IMR-90 (cell line): ENCODE data around the gene ANKRD6. TPM values are rescaled to one million over a fixed set of nuclear protein-coding genes. Genes with fewer than 3 reads are reported as not detected.

ENCODE experiments used
- ATAC-seq: fragments of 200-7000 bp; cut with Tn5 transposase; 2 replicates; pipeline ENCODE4 v1.9.1; 2020; ENCODE audit warnings: low read depth, mild to moderate bottlenecking, moderate library complexity
- BruUV-seq: library from RNA; stranded (reverse); fragments of 400-500 nt; replicated peaks from 2 replicates; lab custom pipeline; 2021; lab: Mats Ljungman, UMichigan
- CTCF ChIA-PET: fragments of 300-600 bp; formaldehyde crosslinking; extraction: SDS; loops from one replicate; lab custom pipeline; 2021; ENCODE audit warnings: antibody characterized with exemption; lab: Yijun Ruan, JAX
- POLR2A ChIA-PET: fragments of 300-600 bp; sonication (Branson Sonifier 250); formaldehyde crosslinking; loops from one replicate; lab custom pipeline; 2022; ENCODE audit warnings: antibody characterized with exemption; ENCODE audit not compliant: unreplicated experiment; lab: Charles Lee
- DNase-seq: peaks from one replicate; pipeline ENCODE4 v3.0.0; 2013
- H2AFZ ChIP-seq: replicated peaks from 2 replicates; pipeline ENCODE3; 2013; ENCODE audit warnings: low read length, mild to moderate bottlenecking; ENCODE audit not compliant: poor library complexity
- H2AK5ac ChIP-seq: 2 replicates; pipeline ENCODE4 v1.6.1; 2013; ENCODE audit warnings: low read depth, low read length, inconsistent platforms
- H2AK9ac ChIP-seq: replicated peaks from 2 replicates; pipeline ENCODE3; 2013; ENCODE audit warnings: mild to moderate bottlenecking, low read depth, low read length, moderate library complexity; ENCODE audit not compliant: poor library complexity
- H2BK120ac ChIP-seq: 2 replicates; pipeline ENCODE4 v1.6.1; 2013; ENCODE audit warnings: low read depth, low read length, inconsistent platforms
- H2BK15ac ChIP-seq: 3 replicates; pipeline ENCODE4 v1.6.1; 2013; ENCODE audit warnings: low read depth, low read length, inconsistent platforms
- H2BK20ac ChIP-seq: 2 replicates; pipeline ENCODE4 v1.6.1; 2013; ENCODE audit warnings: low read depth, mild to moderate bottlenecking, inconsistent platforms, low read length, moderate library complexity
- H2BK5ac ChIP-seq: 2 replicates; pipeline ENCODE4 v1.6.1; 2013; ENCODE audit warnings: mild to moderate bottlenecking, low read depth, low read length, inconsistent platforms; ENCODE audit not compliant: poor library complexity, severe bottlenecking
- H3K14ac ChIP-seq: replicated peaks from 2 replicates; pipeline ENCODE4 v1.6.1; 2013; ENCODE audit warnings: low read depth, low read length, inconsistent platforms
- H3K18ac ChIP-seq: 2 replicates; pipeline ENCODE4 v1.6.1; 2013; ENCODE audit warnings: low read depth, low read length, control low read depth
- H3K23ac ChIP-seq: 2 replicates; pipeline ENCODE4 v1.6.1; 2013; ENCODE audit warnings: low read depth, low read length, inconsistent platforms
- H3K27ac ChIP-seq: 2 replicates; pipeline ENCODE4 v1.5.1; 2013; ENCODE audit warnings: mild to moderate bottlenecking, control low read depth, low read length; ENCODE audit not compliant: insufficient read depth
- H3K27me3 ChIP-seq: 2 replicates; pipeline ENCODE4 v1.6.1; 2013; ENCODE audit warnings: low read length; ENCODE audit not compliant: control insufficient read depth, insufficient read depth
- H3K36me3 ChIP-seq: 2 replicates; pipeline ENCODE4 v1.6.1; 2013; ENCODE audit warnings: low read length, mixed read lengths; ENCODE audit not compliant: control insufficient read depth, insufficient read depth
- H3K4ac ChIP-seq: 2 replicates; pipeline ENCODE4 v1.6.1; 2013; ENCODE audit warnings: low read depth, low read length, inconsistent platforms
- H3K4me1 ChIP-seq: 2 replicates; pipeline ENCODE4 v1.6.1; 2013; ENCODE audit warnings: low read length, mixed read lengths; ENCODE audit not compliant: control insufficient read depth, insufficient read depth
- H3K4me2 ChIP-seq: 2 replicates; pipeline ENCODE4 v1.6.1; 2013; ENCODE audit warnings: low read depth, mild to moderate bottlenecking, control low read depth, low read length, moderate library complexity
- H3K4me3 ChIP-seq: 2 replicates; pipeline ENCODE4 v1.5.1; 2013; ENCODE audit warnings: low read depth, mild to moderate bottlenecking, control low read depth, low read length, moderate library complexity; ENCODE audit not compliant: insufficient read depth
- H3K56ac ChIP-seq: 2 replicates; pipeline ENCODE4 v1.6.1; 2013; ENCODE audit warnings: low read length, inconsistent platforms; ENCODE audit not compliant: insufficient read depth; ENCODE audit errors: extremely low read depth
- H3K79me1 ChIP-seq, 2 experiments: 2 replicates each; pipeline ENCODE4 v1.6.1; 2013; ENCODE audit warnings: low read length in 2 of 2, inconsistent platforms in 1 of 2, low read depth in 1 of 2
- H3K9ac ChIP-seq: 2 replicates; pipeline ENCODE4 v1.6.1; 2013; ENCODE audit warnings: low read depth, low read length, control low read depth
- H3K9me1 ChIP-seq: 2 replicates; pipeline ENCODE4 v1.6.1; 2013; ENCODE audit warnings: low read length, inconsistent platforms; ENCODE audit not compliant: insufficient read depth
- H3K9me3 ChIP-seq: 2 replicates; pipeline ENCODE4 v1.6.1; 2013; ENCODE audit warnings: low read length; ENCODE audit not compliant: control insufficient read depth, insufficient read depth
- H4K20me1 ChIP-seq: 2 replicates; pipeline ENCODE4 v1.6.1; 2013; ENCODE audit warnings: low read length, inconsistent platforms; ENCODE audit not compliant: insufficient read depth
- H4K5ac ChIP-seq: 2 replicates; pipeline ENCODE4 v1.6.1; 2013; ENCODE audit warnings: mild to moderate bottlenecking, low read depth, low read length, control low read depth
- H4K8ac ChIP-seq, 2 experiments: 2 replicates each; pipeline ENCODE4 v1.6.1; 2013; ENCODE audit warnings: low read depth in 2 of 2, low read length in 2 of 2, control low read depth in 1 of 2, inconsistent platforms in 1 of 2
- H4K91ac ChIP-seq: 2 replicates; pipeline ENCODE4 v1.6.1; 2013; ENCODE audit warnings: low read depth, low read length, inconsistent platforms; ENCODE audit not compliant: insufficient read depth
- BHLHE40 ChIP-seq: fragments of 150-350 bp; IDR thresholded peaks from 2 replicates; pipeline ENCODE4 v1.6.1; 2016; ENCODE audit warnings: mild to moderate bottlenecking, low read depth, low read length
- CEBPB ChIP-seq: IDR thresholded peaks from 2 replicates; pipeline ENCODE4 v1.6.1; 2012; ENCODE audit warnings: low read depth, low read length, improper control_type of control experiment
- CHD1 ChIP-seq: IDR thresholded peaks from 2 replicates; pipeline ENCODE4 v1.6.1; 2012; ENCODE audit warnings: low read depth, low read length, improper control_type of control experiment
- CTCF ChIP-seq: conservative IDR thresholded peaks from 2 replicates; pipeline ENCODE4 v1.5.1; 2012; ENCODE audit warnings: mild to moderate bottlenecking, low read depth, low read length, improper control_type of control experiment
- ELK1 ChIP-seq: fragments of 150-350 bp; IDR thresholded peaks from 2 replicates; pipeline ENCODE4 v1.6.1; 2016; ENCODE audit warnings: low read depth, mild to moderate bottlenecking, low read length, moderate library complexity, borderline replicate concordance
- FOS ChIP-seq: fragments of 150-350 bp; IDR thresholded peaks from 2 replicates; pipeline ENCODE4 v1.6.1; 2016; ENCODE audit warnings: low read depth, low read length
- MAFK ChIP-seq: IDR thresholded peaks from 2 replicates; pipeline ENCODE4 v1.6.1; 2012; ENCODE audit warnings: low read depth, low read length, improper control_type of control experiment
- MAZ ChIP-seq: IDR thresholded peaks from 2 replicates; pipeline ENCODE4 v1.6.1; 2012; ENCODE audit warnings: low read depth, mild to moderate bottlenecking, low read length, improper control_type of control experiment, moderate library complexity, borderline replicate concordance
- MXI1 ChIP-seq: IDR thresholded peaks from 2 replicates; pipeline ENCODE4 v1.6.1; 2012; ENCODE audit warnings: low read depth, mild to moderate bottlenecking, low read length, moderate library complexity, borderline replicate concordance
- NFE2L2 ChIP-seq: fragments of 150-350 bp; IDR thresholded peaks from 2 replicates; pipeline ENCODE4 v1.6.1; 2016; ENCODE audit warnings: low read depth, mild to moderate bottlenecking, low read length
- POLR2A ChIP-seq: IDR thresholded peaks from 2 replicates; pipeline ENCODE4 v1.6.1; 2012; ENCODE audit warnings: mild to moderate bottlenecking, low read depth, low read length
- RAD21 ChIP-seq: IDR thresholded peaks from 2 replicates; pipeline ENCODE4 v1.6.1; 2012; ENCODE audit warnings: low read length, improper control_type of control experiment
- RCOR1 ChIP-seq: IDR thresholded peaks from 2 replicates; pipeline ENCODE4 v1.6.1; 2012; ENCODE audit warnings: mild to moderate bottlenecking, low read length, improper control_type of control experiment; ENCODE audit not compliant: insufficient replicate concordance
- RFX5 ChIP-seq: IDR thresholded peaks from 2 replicates; pipeline ENCODE4 v1.8.0; 2012; ENCODE audit warnings: low read depth, mild to moderate bottlenecking, low read length, moderate library complexity
- SMC3 ChIP-seq: fragments of 150-350 bp; IDR thresholded peaks from 2 replicates; pipeline ENCODE4 v1.6.1; 2016; ENCODE audit warnings: low read depth, mild to moderate bottlenecking, antibody characterized with exemption, low read length, moderate library complexity
- USF2 ChIP-seq: fragments of 150-350 bp; IDR thresholded peaks from 2 replicates; pipeline ENCODE4 v1.6.1; 2017; ENCODE audit warnings: mild to moderate bottlenecking, antibody characterized with exemption, low read length, low read depth
- WGBS, 2 experiments: methylation state at CpG; one replicate each; pipeline versions ENCODE4 v1.1.5 to v1.1.7; 2013; ENCODE audit warnings: missing lambda C conversion rate in 2 of 2; ENCODE audit not compliant: insufficient read length in 1 of 2; ENCODE audit errors: extremely low coverage in 2 of 2; 5-methylcytosine and 5-hydroxymethylcytosine counted together
- dilution Hi-C: fragments of 300-500 bp; cut with HindIII; formaldehyde crosslinking; loops from one replicate; pipeline ENCODE4 v1.14.3; 2018; ENCODE audit warnings: low sequenced_read_pairs; ENCODE audit not compliant: unreplicated experiment
- in situ Hi-C: fragments of 300-500 bp; cut with MboI; formaldehyde crosslinking; loops from 3 replicates; pipeline ENCODE4 v1.14.3; 2019; ENCODE audit warnings: low sequenced_read_pairs, inconsistent platforms, mixed read lengths
- intact Hi-C: fragments of 100-400 bp; cut with micrococcal nuclease; formaldehyde crosslinking; loops from 2 replicates; pipeline ENCODE4 v1.10.0; 2022
- polyA plus RNA-seq, 3 experiments: library from polyadenylated mRNA; depleted of rRNA; stranded (reverse); fragments of >200 nt; gene quantifications; 2 replicates each; pipeline ENCODE4 v1.2.3, GENCODE V29; 2012; ENCODE audit warnings: low replicate concordance in 1 of 3
- total RNA-seq: library from RNA; depleted of rRNA; stranded (reverse); fragments of >200 nt; gene quantifications from 2 replicates; pipeline ENCODE4 v1.2.3, GENCODE V29; 2012

Gene ANKRD6
- total and polyA plus RNA-seq, 2 of the 4 experiments (the other 2 are of a cell fraction): 0.12 to 0.18 TPM

DNA sequence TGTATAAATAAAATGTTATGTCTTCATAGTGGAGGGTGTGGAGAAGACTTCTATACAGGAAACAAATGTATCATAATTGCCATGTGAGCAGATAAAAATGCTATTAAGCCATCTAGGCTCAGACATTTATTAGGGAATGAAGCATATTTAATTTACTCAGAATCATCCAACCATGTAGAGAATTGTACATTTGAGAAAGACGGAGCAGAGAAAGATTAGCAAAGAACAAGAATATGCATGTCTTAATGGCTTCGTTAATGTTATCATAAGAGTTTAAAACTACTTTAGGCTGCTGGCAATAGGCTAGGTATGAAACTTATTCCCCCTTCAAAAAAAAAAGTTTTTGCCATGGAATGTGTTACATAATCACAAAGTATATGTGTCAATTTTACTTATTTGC, 6.1 kb downstream of the ANKRD6 start:
- H2AK5ac ChIP-seq: no peak overlapping the region
- no peak overlapping the region for H3K9ac ChIP-seq
- no peak overlapping the region for H3K18ac ChIP-seq
- H3K79me1 ChIP-seq: no peaks in the 10 kb centered on the region
- no peak overlapping the region for H2BK120ac ChIP-seq
- no peak overlapping the region for H4K5ac ChIP-seq
- no peaks in the 10 kb centered on the region for H3K36me3 ChIP-seq
- ATAC-seq (no peak), DNase-seq (no peak)
- H3K27ac ChIP-seq: no peak overlapping the region
- H4K20me1 ChIP-seq: no peaks in the 10 kb centered on the region
- no peak overlapping the region for H3K23ac ChIP-seq
- no peak for TF ChIP-seq MAZ
- TF ChIP-seq RFX5: no peak
- no peak for TF ChIP-seq FOS
- no peak for TF ChIP-seq RAD21
- no peak for TF ChIP-seq BHLHE40
- TF ChIP-seq SMC3: no peak
- TF ChIP-seq ELK1: no peak
- no peak for TF ChIP-seq MAFK
- no peak for TF ChIP-seq CHD1
- no peak for TF ChIP-seq MXI1
- TF ChIP-seq RCOR1: no peak
- no peak for TF ChIP-seq CTCF
- no peak for TF ChIP-seq CEBPB
- no peak for TF ChIP-seq NFE2L2
- no peak for TF ChIP-seq USF2
- no peak for TF ChIP-seq POLR2A
- intact Hi-C loops: no loop called here
- no peak overlapping the region for H2AFZ ChIP-seq
- H4K91ac ChIP-seq: no peak overlapping the region
- no peak overlapping the region for H3K4me3 ChIP-seq
- no peak overlapping the region for H3K56ac ChIP-seq
- in situ Hi-C loops: no loop called here
- no peak overlapping the region for H3K4ac ChIP-seq
- CTCF ChIA-PET: no interaction called here
- H2BK5ac ChIP-seq: no peak overlapping the region
- no CpG with 5 or more reads among the region's 2 CpGs for WGBS, 2 experiments
- H3K14ac ChIP-seq: no peak overlapping the region
- H3K4me2 ChIP-seq: no peak overlapping the region
- POLR2A ChIA-PET: no interaction called here
- BruUV-seq: no TSS peak
- dilution Hi-C loops: no loop called here
- no peaks in the 10 kb centered on the region for H3K9me1 ChIP-seq
- no peak overlapping the region for H4K8ac ChIP-seq
- no peak overlapping the region for H2AK9ac ChIP-seq
- H2BK20ac ChIP-seq: no peak overlapping the region
- no peaks in the 10 kb centered on the region for H3K9me3 ChIP-seq
- no peak overlapping the region for H2BK15ac ChIP-seq
- H3K27me3 ChIP-seq: peaks cover 9% of the 10 kb centered on the region
- H3K4me1 ChIP-seq: no peaks in the 10 kb centered on the region
